Measurements from ENCODE around the gene BET1L. TPM values are rescaled to one million over a fixed set of nuclear protein-coding genes. Genes with fewer than 3 reads are reported as not detected.

Gene BET1L
- total RNA-seq, 1 experiment from 2014 or later: 22.2 TPM

DNA sequence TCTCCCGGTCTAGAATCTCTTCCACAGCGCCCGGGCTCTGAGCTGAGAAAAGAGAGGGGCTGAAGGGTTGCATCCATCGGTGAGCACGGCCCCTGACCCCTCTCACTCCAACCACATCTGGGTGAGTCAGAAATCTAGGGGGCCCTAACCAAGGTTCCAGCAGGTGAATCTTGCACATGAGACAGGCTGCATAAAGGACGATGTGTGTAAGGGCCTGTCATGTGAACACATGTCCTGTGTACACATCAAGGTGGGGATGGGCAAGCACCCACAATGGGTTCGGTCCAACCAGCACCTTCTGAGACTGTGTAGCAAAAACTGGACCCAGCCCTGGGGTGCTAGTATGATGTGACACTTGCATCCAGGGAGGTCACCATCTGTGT, 1.2 kb downstream of the BET1L start:
- Histone ChIP-seq H3K4me3 (ENCODE audit: low read depth, low read length, poor library complexity, severe bottlenecking) (peak overlapping the region; percentile 69), H3K27ac (ENCODE audit: low read depth, low read length, poor library complexity, severe bottlenecking) (no peak overlapping the region), H3K36me3 (ENCODE audit: insufficient read depth, low read length, poor library complexity, severe bottlenecking) (peaks cover 19% of the 10 kb centered on the region), H3K9me3 (ENCODE audit: low read depth, low read length, poor library complexity, severe bottlenecking) (no peaks in the 10 kb centered on the region), H3K27me3 (replicated peaks; ENCODE audit: insufficient read depth, low read depth, low read length, poor library complexity) (no peaks in the 10 kb centered on the region), H3K4me1 (ENCODE audit: insufficient read depth, low read length, poor library complexity, severe bottlenecking) (peaks cover 13% of the 10 kb centered on the region)
- CTCF ChIA-PET: no interaction called here
- BruUV-seq (replicated peaks): no TSS peak
- DNase-seq (ENCODE audit: low spot score): no peak
- intact Hi-C loops (cut with micrococcal nuclease; ENCODE audit: unreplicated experiment): loop anchor here (5.0 to 10.0 kb wide), 2 partner anchors 151 to 239 kb away; partner anchors contain the start of gene ANO9
- no peak for TF ChIP-seq EZH2 (IDR thresholded peaks at IDR 0.05; ENCODE audit: borderline replicate concordance, low read depth, low read length, poor library complexity, severe bottlenecking)
- no peak for TF ChIP-seq CTCF (conservative IDR thresholded peaks at IDR 0.05; ENCODE audit: low read depth, low read length)
- POLR2A ChIA-PET (ENCODE audit: low non-redundant PET): no interaction called here

DNA sequence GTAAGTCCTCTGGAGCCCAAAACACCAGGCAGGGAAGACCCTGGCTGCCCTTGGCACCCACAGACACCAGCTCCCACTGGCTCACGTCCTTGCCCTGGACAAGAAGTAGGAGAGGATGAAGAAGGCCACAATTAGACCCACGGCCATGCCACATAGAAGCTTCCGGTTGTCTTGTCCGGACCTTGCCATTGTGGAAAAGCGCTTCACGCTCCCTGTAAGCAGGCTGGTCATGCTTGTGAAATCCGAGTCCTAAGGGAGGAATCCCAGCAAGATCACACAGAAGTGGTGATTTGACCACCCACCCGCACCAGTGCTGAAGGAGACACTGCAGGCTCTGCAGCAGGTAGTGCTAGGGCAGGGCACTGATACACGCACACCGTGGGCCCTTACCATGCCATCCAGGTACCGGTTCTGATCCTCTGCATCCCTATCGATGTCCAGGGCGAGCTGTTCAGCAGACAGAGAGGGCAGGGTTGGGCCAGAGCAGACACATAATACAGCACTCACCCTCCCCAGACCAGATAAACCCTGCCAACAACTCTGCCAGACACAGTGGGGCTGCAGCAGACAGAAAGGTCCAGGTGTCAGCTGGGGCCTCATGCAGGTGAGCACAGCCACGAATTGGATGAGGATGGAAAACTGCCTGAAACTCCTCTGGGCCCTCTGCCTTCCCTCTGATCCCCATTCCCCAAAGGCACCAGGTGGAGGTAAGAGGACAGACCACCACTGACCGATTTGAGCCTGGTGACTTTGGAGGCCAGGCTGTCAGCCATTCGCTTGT, 1.8 kb downstream of the BET1L start:
- CTCF ChIA-PET: no interaction called here
- peaks cover 13% of the 10 kb centered on the region for H3K36me3 ChIP-seq (ENCODE audit: insufficient read depth, low read length, poor library complexity, severe bottlenecking)
- DNase-seq (ENCODE audit: low spot score): no peak
- H3K27me3 ChIP-seq (replicated peaks; ENCODE audit: insufficient read depth, low read depth, low read length, poor library complexity): no peaks in the 10 kb centered on the region
- H3K9me3 ChIP-seq (ENCODE audit: low read depth, low read length, poor library complexity, severe bottlenecking): no peaks in the 10 kb centered on the region
- H3K4me3 ChIP-seq (ENCODE audit: low read depth, low read length, poor library complexity, severe bottlenecking): no peak overlapping the region
- POLR2A ChIA-PET (ENCODE audit: low non-redundant PET): no interaction called here
- H3K27ac ChIP-seq (ENCODE audit: low read depth, low read length, poor library complexity, severe bottlenecking): no peak overlapping the region
- intact Hi-C loops (cut with micrococcal nuclease; ENCODE audit: unreplicated experiment): loop anchor here (5.0 to 10.0 kb wide), 2 partner anchors 152 to 239 kb away; partner anchors contain the start of gene ANO9
- TF ChIP-seq CTCF (conservative IDR thresholded peaks at IDR 0.05; ENCODE audit: low read depth, low read length): no peak
- TF ChIP-seq EZH2 (IDR thresholded peaks at IDR 0.05; ENCODE audit: borderline replicate concordance, low read depth, low read length, poor library complexity, severe bottlenecking): no peak
- peaks cover 13% of the 10 kb centered on the region for H3K4me1 ChIP-seq (ENCODE audit: insufficient read depth, low read length, poor library complexity, severe bottlenecking)
- BruUV-seq (replicated peaks): no TSS peak

DNA sequence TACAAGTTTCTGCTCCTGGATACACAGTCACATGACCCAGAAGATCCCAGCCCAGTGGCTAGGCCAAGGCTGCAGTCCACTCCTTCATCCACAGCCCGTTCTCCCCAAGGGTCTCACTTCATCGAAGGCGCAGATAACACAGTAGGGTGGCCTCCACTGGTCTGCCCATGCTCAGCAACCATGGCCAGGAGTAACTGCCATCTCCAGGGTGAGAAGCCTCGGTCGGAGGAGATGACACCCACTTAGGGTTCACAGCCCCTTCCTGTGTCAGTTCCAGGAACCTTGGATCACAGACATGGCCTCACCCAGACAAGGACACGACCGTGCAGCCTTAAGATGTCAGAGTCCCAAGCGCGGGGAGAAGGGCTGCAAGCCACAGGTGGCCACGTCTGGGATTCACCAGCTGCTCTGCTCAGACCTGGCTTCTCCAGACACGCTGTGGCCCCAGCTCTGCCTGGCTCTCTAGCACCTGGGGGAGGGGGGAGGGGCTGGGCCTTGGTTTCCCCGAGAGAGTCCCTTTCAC, 2.6 kb downstream of the BET1L start:
- H3K9me3 ChIP-seq (ENCODE audit: low read depth, low read length, poor library complexity, severe bottlenecking): no peaks in the 10 kb centered on the region
- H3K27me3 ChIP-seq (replicated peaks; ENCODE audit: insufficient read depth, low read depth, low read length, poor library complexity): no peaks in the 10 kb centered on the region
- H3K4me1 ChIP-seq (ENCODE audit: insufficient read depth, low read length, poor library complexity, severe bottlenecking): peaks cover 7% of the 10 kb centered on the region
- ChIA-PET CTCF (no interaction called here), POLR2A (ENCODE audit: low non-redundant PET) (no interaction called here)
- intact Hi-C loops (cut with micrococcal nuclease; ENCODE audit: unreplicated experiment): loop anchor here (5.0 to 10.0 kb wide), 2 partner anchors 153 to 240 kb away; partner anchors contain the start of gene ANO9
- H3K4me3 ChIP-seq (ENCODE audit: low read depth, low read length, poor library complexity, severe bottlenecking): no peak overlapping the region
- H3K36me3 ChIP-seq (ENCODE audit: insufficient read depth, low read length, poor library complexity, severe bottlenecking): peaks cover 6% of the 10 kb centered on the region
- no peak for DNase-seq (ENCODE audit: low spot score)
- no TSS peak for BruUV-seq (replicated peaks)
- TF ChIP-seq CTCF (conservative IDR thresholded peaks at IDR 0.05; ENCODE audit: low read depth, low read length): no peak
- TF ChIP-seq EZH2 (IDR thresholded peaks at IDR 0.05; ENCODE audit: borderline replicate concordance, low read depth, low read length, poor library complexity, severe bottlenecking): no peak
- H3K27ac ChIP-seq (ENCODE audit: low read depth, low read length, poor library complexity, severe bottlenecking): no peak overlapping the region
